ENCODE results near the gene SHPK.

Gene SHPK

DNA sequence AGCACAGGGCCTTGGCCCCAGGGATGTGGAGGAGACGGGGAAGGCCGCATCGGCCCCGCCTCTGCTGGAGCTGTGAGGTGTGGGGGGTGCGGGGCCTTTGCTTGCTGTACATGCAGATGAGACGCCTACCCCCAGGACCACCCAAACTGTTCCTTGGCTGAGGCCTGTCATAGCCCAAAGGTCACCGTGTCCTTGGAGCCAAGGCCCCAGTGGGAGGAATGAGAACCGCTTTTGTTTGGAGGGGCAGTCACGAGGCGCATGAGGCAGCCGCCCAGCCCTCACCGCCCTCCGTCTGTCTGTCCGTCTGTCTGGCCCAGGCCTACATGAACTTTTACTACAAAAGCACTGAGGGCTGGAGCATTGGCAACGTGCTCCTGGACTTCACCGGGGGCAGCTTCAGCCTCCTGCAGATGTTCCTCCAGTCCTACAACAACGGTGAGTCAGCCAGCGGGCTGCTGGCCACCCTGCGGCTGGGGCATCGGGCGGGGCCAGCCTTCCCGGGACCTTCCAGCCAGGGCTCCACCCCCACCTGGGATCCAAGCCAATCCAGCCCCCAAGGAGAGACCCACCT is 23.6 kb upstream of the SHPK start:
- DNase-seq: no peak

GRCh38 chr17:3658784-3659449 is 22.9 kb upstream of the SHPK start:
- no peak for DNase-seq

GRCh38 chr17:3657874-3658783 is 22.1 kb upstream of the SHPK start:
- DNase-seq: no peak

DNA sequence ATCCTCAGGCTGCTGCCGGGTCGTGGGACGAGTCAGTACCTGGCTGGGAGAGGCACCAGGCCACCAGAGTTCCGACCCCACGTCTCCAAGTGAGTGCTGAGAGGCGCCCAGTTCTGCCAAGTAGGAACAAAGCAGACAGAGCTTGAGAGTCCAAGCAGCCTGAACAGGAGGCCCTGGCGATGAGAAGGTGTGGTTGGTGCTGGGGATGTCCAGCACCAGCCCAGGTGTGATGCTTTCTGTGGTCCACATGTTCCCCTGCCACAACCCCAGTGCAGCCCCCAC is 21.5 kb upstream of the SHPK start:
- DNase-seq: no peak

- DNase-seq: no peak
Observed at GRCh38 chr17:3656755-3657587, 20.9 kb upstream of the SHPK start.

DNA sequence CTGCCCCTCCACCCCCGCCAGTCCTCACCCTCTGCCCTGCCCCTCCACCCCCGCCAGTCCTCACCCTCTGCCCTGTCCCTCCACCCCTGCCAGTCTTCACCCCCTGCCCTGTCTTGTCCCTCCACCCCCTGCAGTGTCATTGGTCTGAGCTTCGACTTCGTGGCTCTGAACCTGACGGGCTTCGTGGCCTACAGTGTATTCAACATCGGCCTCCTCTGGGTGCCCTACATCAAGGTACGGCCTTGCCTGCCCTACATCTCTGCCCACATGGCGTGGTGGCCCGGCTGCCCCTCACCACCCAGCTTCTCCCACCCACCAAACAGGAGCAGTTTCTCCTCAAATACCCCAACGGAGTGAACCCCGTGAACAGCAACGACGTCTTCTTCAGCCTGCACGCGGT is 20.3 kb upstream of the SHPK start:
- DNase-seq: no peak

DNA sequence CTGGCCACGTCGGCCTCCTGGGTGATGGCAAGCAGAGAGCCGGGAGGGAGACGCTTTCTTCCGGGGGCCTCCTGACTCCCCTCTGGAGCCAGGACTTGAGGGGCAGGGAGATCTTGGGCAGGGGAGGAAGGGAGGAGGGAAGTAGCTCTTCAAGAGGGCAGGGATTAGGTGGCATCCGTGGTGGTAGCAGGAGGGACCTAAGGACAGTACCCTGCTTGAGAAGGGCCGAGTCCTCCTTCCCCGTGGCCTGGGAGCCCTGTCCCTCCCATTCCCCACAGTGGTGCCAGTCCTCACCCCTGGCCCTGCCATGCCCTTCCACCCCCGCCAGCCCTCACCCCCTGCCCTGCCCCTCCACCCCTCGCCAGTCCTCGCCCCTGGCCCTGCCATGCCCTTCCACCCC is 19.7 kb upstream of the SHPK start:
- no peak for DNase-seq

DNA sequence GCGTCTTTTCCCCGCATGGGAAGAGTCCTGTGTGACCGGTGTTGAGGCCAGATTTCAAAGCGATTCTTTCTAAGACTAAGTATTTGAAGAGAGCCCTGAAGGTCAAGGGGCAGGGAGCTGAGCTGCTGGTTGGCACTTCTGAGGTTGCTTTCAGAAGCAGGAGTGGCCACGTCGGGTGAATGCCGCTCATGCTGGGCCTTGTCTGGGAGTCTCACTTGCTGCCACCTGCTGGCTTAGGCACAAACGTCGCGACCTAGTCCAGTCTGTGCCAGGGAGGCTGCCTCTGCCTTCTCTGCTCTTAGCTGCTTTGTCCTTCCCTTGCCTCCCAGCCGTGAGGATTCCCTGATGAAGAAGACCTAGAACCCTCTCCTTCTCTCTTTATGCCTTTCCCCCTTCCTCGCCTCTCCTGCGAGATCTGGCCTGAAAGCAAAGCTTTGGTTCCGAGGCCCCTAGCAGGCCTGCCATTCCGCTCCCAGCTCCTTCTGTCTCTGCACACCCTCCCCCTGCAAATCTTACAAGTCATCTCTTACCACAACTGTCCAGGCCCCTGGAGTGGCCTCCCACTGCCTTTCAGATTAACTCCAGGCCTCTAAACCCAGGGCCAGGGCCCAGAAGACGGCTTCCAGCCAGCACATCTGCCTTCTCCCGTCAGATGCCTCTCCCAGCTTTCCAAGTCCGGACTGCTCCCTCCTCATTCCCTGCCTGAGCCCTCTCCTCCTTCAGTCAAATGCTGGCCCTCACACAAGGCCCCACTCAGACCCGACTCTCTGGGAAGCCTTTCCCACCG is 11.9 kb upstream of the SHPK start:
- DNase-seq: no peak

DNA sequence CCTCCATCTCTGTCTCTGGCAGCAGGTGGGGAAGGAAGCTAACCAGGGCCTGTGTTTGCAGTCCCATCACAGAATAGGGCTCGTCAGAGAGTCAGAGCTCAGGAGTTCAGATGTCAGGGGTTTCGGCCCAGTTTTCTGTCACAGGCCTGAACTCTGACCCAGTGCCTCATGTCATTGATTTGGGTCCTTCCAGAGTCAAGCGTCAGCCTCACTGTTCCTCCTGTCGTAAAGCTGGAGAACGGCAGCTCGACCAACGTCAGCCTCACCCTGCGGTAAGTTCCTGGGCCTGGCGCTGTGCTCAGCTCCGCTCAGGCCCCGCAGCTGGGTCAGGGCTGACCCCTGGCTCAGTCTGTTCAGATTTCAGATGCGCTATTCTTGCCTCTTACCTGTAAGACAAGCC is 11.2 kb upstream of the SHPK start:
- no peak for DNase-seq

DNA sequence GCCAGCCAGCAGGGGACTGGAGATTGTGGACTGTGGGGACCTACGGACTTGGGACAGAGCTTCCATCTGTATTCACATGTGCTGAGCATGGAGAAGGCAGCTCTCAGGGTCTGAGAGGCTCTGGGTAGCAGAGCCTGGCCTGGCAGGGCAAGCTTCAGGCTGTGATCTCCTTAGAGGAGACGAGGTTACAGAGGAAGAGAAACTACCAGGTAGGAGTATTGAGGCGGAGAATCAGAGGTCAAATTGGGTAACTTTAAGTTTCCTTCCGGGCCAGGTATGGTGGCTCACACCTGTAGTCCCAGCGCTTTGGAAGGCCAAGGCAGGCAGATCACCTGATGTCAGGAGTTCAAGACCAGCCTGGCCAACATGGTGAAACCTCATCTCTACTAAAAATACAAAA is 9.3 kb upstream of the SHPK start:
- DNase-seq: no peak

GRCh38 chr17:3643889-3644349 is 7.9 kb upstream of the SHPK start:
- DNase-seq: no peak

GRCh38 chr17:3641717-3642486 is 5.9 kb upstream of the SHPK start:
- DNase-seq: no peak

GRCh38 chr17:3641014-3641413 is 5.0 kb upstream of the SHPK start:
- no peak for DNase-seq

DNA sequence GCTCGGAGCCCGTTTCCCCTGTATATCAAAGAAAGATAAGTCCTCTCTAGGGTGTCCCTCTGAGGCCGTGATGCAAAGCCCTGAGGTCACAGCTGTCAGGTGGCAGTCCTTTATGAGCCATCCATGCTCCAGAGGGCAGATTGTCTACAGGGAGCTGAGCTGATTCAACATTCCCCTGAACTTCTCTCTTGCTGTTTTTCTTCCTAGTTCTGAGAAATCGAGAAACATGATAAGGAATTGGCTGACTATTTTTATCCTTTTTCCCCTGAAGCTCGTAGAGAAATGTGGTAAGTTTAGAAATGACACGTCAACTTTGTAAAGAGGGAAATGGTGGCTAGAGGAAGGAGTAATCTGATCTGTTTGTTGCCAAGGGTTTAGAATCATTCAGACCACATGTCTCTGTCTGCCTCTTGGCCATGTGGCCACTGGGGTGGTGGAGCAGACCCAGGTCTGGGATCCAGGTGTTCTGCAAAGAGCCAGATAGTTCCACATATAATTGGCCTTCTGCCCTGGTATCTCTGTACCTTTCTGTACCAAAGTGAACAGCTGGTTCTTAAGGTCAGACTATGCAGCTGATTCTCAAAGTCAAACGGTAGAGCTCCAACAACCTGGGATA is 4.0 kb upstream of the SHPK start:
- DNase-seq: no peak

DNA sequence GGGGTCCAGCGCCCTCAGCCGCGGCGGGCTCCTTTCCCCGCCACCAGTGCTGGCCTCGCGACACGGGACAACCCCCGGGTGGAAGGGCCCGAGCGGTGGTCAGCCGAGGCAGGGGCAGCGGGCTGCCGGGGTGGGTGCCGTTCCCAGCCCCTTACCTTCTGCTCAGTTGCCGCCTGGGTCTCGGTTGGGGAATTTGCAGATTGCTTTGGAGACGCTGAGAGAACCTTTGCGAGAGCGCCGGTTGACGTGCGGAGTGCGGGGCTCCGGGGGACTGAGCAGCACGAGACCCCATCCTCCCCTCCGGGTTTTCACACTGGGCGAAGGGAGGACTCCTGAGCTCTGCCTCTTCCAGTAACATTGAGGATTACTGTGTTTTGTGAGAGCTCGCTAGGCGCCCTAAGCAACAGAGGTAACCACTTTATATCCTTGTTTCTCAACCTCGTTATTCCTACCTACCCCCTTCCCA is 891 bp upstream of the SHPK start:
- no peak for DNase-seq

DNA sequence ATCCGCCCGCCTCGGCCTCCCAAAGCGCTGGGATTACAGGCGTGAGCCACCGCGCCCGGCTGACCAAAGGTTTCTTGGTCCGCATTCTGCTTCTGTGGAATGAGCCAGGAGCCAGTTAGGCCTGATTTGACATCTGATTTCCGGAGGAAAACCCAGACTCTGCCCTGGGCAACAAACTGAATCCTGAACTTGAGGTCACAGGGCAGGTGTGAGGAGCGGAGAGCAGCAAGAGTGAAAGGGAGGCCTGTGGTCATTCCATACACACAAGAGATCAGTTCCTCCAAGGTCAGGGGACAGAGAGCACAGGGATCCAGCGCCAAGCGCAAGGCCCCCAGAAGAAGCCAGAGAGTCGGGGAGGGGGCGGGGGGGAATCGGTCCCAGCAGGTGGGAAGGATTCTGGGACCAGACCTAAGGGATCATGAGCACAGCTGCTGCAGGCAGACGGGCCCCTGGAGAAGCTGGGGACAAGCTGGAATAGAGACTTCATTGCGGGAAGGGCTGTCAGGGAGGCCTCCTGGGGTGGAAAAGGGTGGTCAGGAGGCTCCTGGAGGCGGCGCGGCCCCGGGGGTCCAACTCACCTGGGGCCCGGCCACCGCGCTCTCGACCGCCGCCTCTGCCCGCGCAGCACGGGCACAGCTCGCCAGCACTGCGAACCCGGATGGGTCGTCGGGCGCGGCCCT is 436 bp downstream of the SHPK start:
- no peak for DNase-seq

DNA sequence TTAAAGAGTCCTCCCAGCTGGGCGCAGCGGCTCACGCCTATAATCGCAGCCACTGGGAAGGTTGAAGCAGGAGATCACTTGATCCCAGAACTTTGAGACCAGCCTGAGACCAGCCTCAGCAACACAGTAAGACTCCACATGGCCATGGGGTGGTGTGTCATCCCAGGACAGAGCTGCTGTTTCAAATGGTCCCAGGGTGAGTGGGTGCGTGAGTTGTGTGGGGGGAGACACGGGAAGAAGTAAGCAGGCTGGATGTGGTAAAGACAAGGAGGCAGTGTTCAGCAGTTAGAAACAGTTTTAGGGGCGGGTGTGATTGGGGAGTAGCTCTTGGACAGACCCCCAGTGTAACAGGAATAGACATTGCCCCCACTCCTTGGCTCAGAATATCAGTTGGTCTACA is 3.8 kb downstream of the SHPK start:
- no peak for DNase-seq

DNA sequence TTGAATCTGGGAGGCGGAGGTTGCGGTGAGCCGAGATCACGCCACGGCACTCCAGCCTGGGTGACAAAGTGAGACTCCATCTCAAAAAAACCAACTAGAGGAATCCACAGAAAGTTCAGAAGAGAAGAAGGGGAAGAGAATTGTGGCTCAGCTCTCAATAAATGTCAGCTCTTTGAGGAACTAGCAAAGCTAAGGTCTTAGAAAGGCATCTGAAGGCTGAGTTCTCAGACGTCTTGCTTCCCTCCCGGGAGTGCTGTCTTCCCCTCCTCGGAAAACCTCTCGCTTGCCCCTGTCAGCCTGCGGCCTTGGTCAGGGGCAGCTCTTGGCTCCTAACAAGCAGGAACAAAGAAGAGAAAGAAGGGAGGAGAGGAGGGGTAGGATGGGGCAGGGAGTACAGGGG is 5.3 kb downstream of the SHPK start:
- DNase-seq: no peak

DNA sequence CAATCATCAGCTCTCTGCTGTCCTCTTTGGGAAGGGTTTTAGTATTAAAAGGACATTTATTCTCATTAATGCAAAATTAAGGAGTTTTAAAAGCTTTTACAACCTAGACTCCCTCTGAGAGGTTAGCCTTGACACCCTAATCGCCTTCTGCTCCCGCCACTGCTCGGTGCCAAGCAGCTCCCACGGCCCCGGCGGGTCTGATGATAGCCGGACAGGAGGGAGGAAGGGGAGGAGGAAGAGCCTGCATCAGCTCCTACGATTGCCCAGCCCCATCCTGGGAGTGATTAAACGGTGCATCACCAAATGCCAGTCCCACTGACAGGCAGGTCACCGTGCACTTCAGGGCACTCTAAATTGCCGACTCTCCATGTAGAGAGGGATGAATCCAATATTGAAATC is 8.3 kb downstream of the SHPK start:
- DNase-seq: no peak
